ENCODE data around the gene NALCN.

The NALCN gene

DNA sequence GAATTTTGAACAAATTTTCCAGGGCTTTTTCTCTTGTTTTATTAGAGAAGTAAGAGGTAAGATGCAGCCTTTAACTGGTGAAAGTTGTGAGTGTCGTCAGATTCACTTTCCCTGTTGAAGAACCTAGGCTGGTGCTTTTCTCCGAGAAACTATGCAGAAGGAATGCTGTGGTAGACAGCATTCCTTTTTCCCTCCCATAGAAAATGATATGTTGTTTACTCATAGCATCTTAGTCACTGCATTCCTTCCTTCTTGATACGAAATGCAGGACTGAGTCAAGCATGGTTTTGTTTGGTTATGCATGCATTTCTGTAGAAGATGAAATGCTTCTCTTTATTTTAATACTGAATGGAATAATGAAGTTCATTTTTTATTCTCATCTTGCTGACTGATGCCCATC is 39.6 kb upstream of the NALCN start:
- TF ChIP-seq EZH2 (IDR thresholded peaks at IDR 0.05; ENCODE audit: borderline replicate concordance, low read depth, low read length, severe bottlenecking): no peak
- TF ChIP-seq, protein P1, sequence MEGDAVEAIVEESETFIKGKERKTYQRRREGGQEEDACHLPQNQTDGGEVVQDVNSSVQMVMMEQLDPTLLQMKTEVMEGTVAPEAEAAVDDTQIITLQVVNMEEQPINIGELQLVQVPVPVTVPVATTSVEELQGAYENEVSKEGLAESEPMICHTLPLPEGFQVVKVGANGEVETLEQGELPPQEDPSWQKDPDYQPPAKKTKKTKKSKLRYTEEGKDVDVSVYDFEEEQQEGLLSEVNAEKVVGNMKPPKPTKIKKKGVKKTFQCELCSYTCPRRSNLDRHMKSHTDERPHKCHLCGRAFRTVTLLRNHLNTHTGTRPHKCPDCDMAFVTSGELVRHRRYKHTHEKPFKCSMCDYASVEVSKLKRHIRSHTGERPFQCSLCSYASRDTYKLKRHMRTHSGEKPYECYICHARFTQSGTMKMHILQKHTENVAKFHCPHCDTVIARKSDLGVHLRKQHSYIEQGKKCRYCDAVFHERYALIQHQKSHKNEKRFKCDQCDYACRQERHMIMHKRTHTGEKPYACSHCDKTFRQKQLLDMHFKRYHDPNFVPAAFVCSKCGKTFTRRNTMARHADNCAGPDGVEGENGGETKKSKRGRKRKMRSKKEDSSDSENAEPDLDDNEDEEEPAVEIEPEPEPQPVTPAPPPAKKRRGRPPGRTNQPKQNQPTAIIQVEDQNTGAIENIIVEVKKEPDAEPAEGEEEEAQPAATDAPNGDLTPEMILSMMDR (IDR thresholded peaks at IDR 0.05; ENCODE audit: borderline replicate concordance, extremely low read depth, low read length, poor library complexity, severe bottlenecking): no peak
- Histone ChIP-seq H3K4me2 (ENCODE audit: insufficient read depth, low read length) (no peak overlapping the region), H3K79me2 (ENCODE audit: insufficient read depth, low read length) (no peaks in the 10 kb centered on the region), H3K36me3 (ENCODE audit: insufficient read depth, low read length) (no peaks in the 10 kb centered on the region), H3K4me1 (ENCODE audit: insufficient read depth, low read length) (no peaks in the 10 kb centered on the region; the same call in 1 of the 2 replicates), H3K27me3 (ENCODE audit: insufficient read depth, low read length, poor library complexity) (no peaks in the 10 kb centered on the region), H3K4me3 (ENCODE audit: low read depth in 1 of 2, low read length in 2 of 2) (no peak overlapping the region), H4K20me1 (ENCODE audit: insufficient read depth, low read length) (no peaks in the 10 kb centered on the region), H2AFZ (ENCODE audit: low read depth, low read length) (no peak overlapping the region), H3K9me3 (ENCODE audit: insufficient read depth, low read length, severe bottlenecking) (no peaks in the 10 kb centered on the region), H3K9ac (ENCODE audit: low read depth, low read length) (no peak overlapping the region), H3K27ac (ENCODE audit: low read length) (no peak overlapping the region)
- ATAC-seq (ENCODE audit: insufficient read depth, low read depth) (no peak), DNase-seq (no peak)

DNA sequence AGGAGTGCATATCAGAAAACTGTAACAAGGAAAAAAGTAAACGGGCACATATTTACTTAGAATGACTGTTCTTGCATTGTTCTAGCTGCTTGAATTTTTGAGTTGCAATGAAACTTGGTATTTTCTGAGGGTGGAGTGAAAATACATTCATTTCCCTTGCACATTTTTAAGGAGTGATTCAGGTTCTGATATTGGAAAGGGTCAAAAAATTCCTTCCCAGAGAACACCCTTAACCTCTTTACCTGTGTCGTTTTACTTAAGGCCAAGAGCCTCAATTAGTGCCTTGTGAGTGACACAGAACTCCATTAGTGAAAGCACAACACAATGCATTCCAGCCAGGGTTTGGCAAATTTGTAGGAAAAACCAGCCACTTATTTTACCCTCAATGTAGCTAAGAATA is 38.5 kb upstream of the NALCN start:
- H3K4me1 ChIP-seq (ENCODE audit: insufficient read depth, low read length): no peaks in the 10 kb centered on the region; the same call in 1 of the 2 replicates
- DNase-seq (no peak), ATAC-seq (ENCODE audit: insufficient read depth, low read depth) (no peak)
- H3K9ac ChIP-seq (ENCODE audit: low read depth, low read length): no peak overlapping the region
- no peaks in the 10 kb centered on the region for H3K79me2 ChIP-seq (ENCODE audit: insufficient read depth, low read length)
- TF ChIP-seq, protein P1 (IDR thresholded peaks at IDR 0.05; ENCODE audit: borderline replicate concordance, extremely low read depth, low read length, poor library complexity, severe bottlenecking): no peak
- no peak for TF ChIP-seq EZH2 (IDR thresholded peaks at IDR 0.05; ENCODE audit: borderline replicate concordance, low read depth, low read length, severe bottlenecking)
- H3K36me3 ChIP-seq (ENCODE audit: insufficient read depth, low read length): no peaks in the 10 kb centered on the region
- no peaks in the 10 kb centered on the region for H3K27me3 ChIP-seq (ENCODE audit: insufficient read depth, low read length, poor library complexity)
- no peak overlapping the region for H3K27ac ChIP-seq (ENCODE audit: low read length)
- H2AFZ ChIP-seq (ENCODE audit: low read depth, low read length): no peak overlapping the region
- no peaks in the 10 kb centered on the region for H3K9me3 ChIP-seq (ENCODE audit: insufficient read depth, low read length, severe bottlenecking)
- H3K4me3 ChIP-seq (ENCODE audit: low read depth in 1 of 2, low read length in 2 of 2): no peak overlapping the region
- no peaks in the 10 kb centered on the region for H4K20me1 ChIP-seq (ENCODE audit: insufficient read depth, low read length)
- H3K4me2 ChIP-seq (ENCODE audit: insufficient read depth, low read length): no peak overlapping the region

DNA sequence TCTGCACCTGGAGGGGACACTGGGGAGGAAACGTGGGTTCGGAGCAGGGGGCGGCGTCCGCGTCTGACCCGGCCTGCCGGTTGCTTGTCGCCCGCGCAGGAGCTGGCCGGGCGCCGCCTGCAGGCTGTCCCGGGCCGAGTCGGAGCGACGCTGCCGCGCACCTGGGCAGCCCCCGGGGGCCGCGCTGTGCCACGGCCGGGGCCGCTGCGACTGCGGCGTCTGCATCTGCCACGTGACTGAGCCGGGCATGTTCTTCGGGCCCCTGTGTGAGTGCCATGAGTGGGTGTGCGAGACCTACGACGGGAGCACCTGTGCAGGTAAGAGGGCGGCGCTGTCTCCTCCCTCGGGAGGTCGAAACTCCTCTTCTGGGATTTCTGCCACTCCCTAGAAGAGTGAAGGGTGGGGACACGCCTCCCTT is 37.5 kb upstream of the NALCN start:
- H3K79me2 ChIP-seq (ENCODE audit: insufficient read depth, low read length): no peaks in the 10 kb centered on the region
- no peaks in the 10 kb centered on the region for H3K9me3 ChIP-seq (ENCODE audit: insufficient read depth, low read length, severe bottlenecking)
- ATAC-seq (ENCODE audit: insufficient read depth, low read depth) (no peak), DNase-seq (no peak)
- H3K27ac ChIP-seq (ENCODE audit: low read length): no peak overlapping the region
- no peaks in the 10 kb centered on the region for H3K27me3 ChIP-seq (ENCODE audit: insufficient read depth, low read length, poor library complexity)
- H3K4me1 ChIP-seq (ENCODE audit: insufficient read depth, low read length): no peaks in the 10 kb centered on the region; the same call in 1 of the 2 replicates
- H3K4me3 ChIP-seq (ENCODE audit: low read depth in 1 of 2, low read length in 2 of 2): no peak overlapping the region
- no peak for TF ChIP-seq EZH2 (IDR thresholded peaks at IDR 0.05; ENCODE audit: borderline replicate concordance, low read depth, low read length, severe bottlenecking)
- TF ChIP-seq, protein P1 (IDR thresholded peaks at IDR 0.05; ENCODE audit: borderline replicate concordance, extremely low read depth, low read length, poor library complexity, severe bottlenecking): no peak
- H2AFZ ChIP-seq (ENCODE audit: low read depth, low read length): no peak overlapping the region
- H3K4me2 ChIP-seq (ENCODE audit: insufficient read depth, low read length): no peak overlapping the region
- no peak overlapping the region for H3K9ac ChIP-seq (ENCODE audit: low read depth, low read length)
- H3K36me3 ChIP-seq (ENCODE audit: insufficient read depth, low read length): no peaks in the 10 kb centered on the region
- no peaks in the 10 kb centered on the region for H4K20me1 ChIP-seq (ENCODE audit: insufficient read depth, low read length)

Measured in DND-41 (cell line).